Esophagus squamous epithelium (tissue), 4 donors: Measurements from ENCODE around the gene PDZD7.

ENCODE experiments used
- CTCF ChIP-seq, 6 experiments: fragments of 450-650 bp in 4 of 6; fragments of 200-600 bp in 2 of 6; sonication (generic) in 2 of 6; IDR thresholded peaks; one replicate each; pipeline ENCODE4 v1.5.1; 2016 to 2019; ENCODE audit warnings: antibody characterized with exemption in 6 of 6, mild to moderate bottlenecking in 4 of 6, moderate library complexity in 4 of 6
- POLR2A ChIP-seq, 4 donors: fragments of 450-650 bp; IDR thresholded peaks; one replicate each; pipeline ENCODE4 v1.6.1; 2017; ENCODE audit warnings: antibody characterized with exemption in 4 of 4, mild to moderate bottlenecking in 4 of 4, moderate library complexity in 3 of 4

- TF ChIP-seq CTCF (IDR thresholded peaks at IDR 0.05) (no peak), POLR2A (IDR thresholded peaks at IDR 0.05) (no peak)
Observed at GRCh38 chr10:101001659-101002035, 29.3 kb downstream of the PDZD7 start.
